Left forelimb (tissue), 1 donor: ENCODE measurements around the gene PRDM16.

Experiments used
- DNase-seq: peaks from one replicate; pipeline ENCODE4 v3.0.0-alpha.2; 2018; ENCODE audit warnings: low spot score

PRDM16 gene

DNA sequence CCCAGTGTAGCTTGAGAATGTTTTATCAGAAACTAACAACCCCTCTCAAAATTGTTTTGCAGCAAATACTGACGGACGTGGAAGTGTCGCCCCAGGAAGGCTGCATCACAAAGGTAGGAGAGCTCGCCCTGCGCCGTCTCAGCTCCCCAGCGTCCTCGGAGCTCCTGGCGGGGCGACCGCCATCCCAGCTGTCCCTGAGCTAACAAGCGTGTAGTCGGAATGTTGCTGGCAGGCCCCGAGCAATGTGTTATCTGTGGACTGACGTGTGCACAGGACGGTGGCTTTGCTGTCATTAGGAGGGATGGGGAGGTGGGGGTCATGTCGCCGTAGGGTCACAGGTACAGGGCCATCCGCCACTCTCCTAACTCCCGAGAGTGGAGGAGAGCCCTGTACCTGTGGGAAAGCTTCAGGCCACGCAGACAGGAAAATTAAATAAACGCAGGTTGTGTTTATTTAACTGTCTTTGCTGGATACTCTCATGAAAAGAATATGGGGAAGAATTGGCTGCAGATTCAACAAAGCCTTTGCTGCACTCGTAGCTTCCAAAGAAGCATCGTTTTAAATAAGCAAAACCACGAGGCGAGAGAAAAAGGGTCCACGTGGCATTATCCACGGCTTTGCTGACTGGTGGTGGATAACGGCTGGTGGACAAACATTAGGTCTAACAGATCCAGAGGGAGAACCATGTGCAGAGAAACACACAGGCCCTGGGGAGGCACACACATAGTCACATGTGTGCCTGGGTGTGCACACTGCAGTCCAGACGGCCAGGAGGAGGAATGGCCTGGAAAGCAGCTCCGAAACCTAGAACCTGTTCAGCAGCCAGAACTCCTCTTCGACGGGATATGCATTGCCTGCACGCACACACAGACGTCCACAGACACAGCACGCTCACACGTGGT is 175.3 kb downstream of the PRDM16 start:
- DNase-seq, result no peak

DNA sequence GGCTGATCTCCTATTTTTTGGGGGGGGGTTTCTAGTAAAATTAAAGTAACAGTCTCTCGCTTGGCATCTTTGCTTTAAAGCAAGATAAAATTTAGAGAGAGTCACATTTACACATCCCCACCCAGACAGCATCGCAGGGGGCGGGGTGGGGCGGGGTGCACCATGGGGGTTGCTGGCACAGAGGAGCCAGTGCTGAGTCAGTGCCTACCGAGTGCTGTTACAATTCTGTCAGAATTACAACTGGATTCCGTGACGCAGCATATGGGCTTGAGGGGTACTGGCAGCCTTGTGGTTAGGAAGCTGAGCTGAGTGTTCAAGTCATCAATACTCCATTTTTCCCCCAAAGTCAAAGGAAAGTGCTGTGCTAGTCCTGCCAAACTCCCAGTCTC is 175.9 kb downstream of the PRDM16 start:
- no peak for DNase-seq

DNA sequence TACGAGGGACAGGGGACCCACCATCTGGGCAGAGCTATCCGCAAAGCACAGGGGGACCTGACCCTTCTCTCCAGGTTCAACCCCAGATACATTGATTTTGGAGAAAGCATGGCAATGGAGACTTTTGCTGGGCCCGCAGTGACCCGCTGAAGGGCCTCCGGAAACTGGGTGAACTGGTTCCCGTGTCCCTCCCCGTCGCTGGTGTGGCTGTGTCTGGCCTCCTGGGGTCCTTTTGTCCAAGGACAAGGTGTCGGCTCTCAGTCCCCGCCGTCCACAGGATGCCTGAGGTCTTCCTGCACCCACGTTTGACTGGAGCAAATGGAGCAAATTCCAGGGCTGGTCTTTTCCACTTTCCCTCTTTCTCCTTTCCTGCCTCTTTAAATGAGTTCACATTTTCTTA is 176.3 kb downstream of the PRDM16 start:
- no peak for DNase-seq

DNA sequence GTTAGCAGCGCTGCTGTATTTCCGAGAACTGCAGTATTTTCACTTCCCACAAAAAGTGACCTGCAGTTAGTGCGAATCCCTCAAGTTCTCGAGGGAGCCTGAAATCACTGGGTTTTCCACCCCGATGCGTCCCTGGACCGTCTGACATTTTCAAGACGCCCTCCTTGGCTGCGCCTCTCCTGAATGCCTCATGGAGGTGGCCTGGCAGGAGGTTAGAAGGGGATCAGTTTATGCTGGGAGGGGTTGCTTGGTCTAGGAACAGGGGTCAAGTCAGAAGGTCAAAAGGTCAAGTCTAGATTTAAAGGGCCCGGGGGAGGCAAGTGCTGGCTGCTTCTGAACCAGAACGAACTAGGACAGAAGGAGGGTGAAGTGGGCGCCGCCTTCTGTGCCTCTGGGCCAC is 176.8 kb downstream of the PRDM16 start:
- DNase-seq, result no peak

DNA sequence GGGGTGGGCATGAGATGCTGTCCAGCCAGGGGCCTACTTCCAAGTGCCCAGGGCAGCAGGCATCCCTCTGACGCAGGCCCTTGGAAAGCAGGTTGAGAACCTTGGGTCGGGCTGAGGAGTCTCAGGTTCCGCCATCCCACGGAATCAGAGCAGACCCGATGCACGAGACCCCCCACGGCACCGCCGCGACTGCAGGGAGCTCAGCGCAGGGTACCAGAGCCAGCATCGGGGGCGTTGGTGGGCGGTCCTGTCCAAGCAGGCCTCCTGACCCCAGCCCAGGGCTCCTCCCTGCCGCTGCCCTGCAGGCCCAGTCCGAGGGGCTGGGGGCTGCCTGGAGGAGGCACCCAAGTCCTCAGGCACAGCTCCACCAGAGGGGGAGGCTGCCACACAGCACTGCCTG is 177.2 kb downstream of the PRDM16 start:
- no peak for DNase-seq

DNA sequence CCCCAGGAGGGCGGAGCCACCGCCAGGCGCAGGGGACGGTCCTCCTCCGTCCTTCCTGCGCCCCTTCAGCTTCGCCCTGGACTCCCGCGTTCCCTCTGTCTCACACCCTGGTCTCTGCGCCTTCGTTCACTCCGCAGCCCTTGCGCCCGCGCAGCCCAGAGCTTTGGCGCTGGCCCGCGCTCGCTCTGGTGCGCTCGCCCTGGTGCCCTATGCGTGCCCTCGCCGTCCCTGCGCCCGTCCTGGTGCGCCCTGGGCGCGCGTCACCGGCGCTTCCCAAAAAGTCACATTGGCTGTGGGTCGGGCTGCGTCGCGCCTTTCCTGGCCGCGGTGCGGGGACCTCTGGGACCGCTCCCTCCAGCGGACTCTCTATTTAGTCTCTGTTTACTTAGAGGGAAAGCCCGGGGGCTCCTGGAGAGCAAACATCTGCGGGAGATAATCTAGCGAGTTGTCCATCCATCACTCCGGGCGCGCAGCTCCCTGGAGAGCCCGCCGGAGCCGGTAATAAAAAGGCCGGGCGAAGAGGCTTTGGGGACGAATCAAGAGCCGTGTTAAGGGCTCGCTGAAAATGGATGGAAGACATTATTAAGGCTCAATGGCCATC is 178.6 kb downstream of the PRDM16 start:
- no peak for DNase-seq

DNA sequence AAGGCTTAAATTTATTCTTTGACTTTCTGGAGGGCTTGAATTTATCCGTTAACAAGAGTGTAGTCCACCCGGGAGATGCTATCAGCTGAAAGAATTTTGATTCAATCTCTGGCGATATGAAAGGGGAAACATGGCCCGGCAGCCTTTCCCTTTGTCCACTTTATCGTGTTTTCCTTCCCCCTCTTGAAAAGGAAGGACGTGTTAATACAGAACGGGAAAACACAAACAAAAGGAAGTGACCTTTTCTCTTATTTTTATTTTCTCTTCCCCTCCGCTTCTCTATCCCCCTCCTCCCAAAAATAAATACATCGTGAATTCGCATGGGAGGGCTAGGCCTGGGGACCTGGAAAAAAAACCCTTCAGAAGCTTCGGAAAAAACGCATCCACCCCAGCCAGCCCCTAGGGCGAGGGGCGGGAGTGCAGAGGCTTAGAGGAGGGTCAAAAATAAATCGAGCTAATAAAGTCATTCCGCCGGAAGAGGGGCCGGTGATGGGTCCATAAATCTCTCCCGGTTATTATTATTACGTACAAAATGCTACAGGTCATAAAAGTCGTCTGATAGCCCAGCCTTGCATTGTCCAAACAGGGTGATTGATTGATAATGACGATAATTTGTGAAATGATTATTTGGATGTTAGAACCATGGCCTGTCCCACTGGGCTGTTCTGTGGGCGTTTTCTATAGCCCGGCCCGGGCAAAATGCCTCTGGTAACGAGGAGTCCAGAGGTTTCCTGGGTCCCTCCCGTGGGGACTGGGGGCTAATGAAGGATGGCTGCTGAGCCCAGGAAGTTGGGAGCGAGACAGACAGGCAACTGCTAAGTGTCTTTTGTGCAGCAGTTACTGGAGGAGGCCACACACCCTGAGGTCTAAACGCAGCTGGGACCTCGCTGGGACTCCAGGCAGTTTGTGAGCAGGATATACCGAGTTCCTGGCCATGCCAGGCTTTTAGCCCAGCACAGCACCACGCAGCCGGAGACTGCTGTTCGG is 179.4 kb downstream of the PRDM16 start:
- no peak for DNase-seq

DNA sequence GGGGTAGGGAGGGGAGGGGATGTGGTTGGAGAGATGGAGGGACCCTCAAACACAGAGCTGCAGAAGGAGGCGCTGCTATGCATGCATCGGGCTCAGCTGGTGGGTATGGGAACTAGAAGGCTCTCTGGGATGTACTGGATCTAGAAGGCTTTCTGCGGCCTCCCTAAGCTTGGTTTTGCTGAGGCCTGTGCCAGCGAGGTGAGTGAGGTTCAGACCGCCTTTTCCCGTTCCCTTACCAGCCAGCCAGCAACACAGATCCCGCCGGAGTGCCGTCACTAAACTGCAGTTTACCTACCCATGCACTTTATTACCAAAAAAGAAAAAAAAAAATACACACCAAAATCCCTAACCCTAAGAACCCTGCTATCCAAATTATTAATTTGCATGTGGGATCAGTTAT is 180.2 kb downstream of the PRDM16 start:
- DNase-seq, result no peak

DNA sequence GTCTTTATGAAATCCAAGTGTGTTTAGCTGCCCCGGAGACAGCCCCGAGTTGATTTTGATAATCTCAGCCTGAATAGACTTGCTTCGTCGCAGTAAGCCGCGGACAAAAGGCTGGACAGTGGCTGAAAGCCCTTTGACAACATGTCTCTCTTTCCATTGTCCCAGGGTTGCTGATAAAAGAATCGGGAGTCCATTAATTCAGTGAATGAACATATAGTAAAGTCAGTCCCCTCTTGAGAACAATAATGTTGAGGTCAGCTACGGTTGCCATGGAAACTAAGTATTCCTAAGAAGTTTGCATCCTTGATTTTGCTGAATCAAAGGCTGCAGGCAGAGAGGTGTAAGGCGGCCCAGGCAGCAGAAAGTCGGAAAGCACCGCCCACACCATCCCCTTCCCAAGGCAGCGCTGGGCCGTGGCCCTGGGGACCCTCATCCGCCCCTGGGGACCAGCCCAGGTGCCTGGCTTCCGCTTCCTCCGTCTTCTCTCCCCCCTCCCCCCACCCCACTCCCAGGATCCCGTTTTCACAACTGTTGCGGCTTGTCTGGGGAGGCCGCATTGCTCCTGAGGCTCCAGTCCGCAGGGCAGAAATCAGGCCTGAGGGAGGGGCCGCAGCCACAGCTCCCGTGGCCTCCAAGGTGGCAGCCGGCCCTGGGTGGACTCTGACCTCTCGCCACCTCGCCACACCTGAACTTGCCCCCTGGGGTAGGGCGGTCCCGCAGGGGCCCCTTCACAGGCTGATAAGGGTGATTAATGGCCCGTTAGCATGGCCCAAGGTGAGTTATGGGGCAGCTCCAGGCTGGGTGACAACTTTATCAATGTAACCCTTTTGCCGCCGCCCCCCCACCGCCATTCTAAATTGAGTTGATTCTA is 180.9 kb downstream of the PRDM16 start:
- no peak for DNase-seq

DNA sequence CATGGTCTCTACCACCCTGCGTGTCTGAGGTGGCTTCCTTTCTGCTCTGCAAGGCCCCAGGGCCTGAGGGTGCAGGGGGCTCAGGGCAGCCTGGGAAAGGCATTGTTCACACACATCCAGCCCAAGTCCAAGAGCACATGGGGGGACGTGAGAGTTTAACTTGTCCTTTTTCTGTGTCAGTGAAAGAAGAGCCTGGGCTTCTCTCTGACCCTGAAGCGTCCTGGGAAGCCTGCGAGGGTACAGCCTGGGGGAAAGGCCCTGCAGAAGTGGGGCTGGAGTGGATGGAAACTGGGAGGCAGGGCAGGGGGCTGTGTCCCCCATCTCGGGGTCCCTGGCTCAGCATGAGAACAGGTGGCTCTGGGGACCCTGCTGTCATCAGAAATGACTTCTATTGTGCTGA is 181.6 kb downstream of the PRDM16 start:
- DNase-seq, result no peak

DNA sequence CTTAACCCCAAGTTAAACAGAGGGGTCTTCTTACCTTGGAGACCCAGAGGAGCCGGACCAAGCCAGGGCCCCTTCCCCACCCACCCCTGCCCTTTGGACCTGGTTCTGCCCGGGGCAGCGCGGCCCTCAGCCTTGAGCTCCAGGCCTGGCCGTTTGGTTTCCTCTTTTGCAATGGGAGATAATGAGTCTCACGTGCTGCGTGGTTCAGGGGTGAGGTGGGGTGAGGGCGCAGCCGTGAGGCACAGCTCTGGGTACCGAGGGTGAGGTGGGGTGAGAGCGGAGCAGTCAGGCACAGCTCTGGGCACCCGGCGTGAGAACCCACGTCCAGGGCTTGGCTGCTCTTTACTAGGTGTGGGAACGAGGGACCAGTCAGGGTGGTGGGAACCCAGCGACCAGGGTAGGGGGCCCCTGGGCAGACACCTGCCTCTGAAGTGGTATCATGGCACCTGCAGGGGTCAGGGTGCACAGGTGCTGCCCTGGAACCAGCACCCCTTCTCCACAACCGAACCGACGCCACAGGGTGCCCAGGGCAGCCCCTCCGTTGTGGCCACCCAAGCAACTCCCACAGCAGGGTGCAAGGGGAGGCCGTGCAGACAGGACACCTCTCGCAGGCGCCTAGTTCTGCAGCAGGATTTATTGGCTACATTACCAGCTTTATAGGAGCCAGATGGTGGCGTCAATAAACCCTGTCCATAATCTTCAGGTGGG is 182.2 kb downstream of the PRDM16 start:
- no peak for DNase-seq

DNA sequence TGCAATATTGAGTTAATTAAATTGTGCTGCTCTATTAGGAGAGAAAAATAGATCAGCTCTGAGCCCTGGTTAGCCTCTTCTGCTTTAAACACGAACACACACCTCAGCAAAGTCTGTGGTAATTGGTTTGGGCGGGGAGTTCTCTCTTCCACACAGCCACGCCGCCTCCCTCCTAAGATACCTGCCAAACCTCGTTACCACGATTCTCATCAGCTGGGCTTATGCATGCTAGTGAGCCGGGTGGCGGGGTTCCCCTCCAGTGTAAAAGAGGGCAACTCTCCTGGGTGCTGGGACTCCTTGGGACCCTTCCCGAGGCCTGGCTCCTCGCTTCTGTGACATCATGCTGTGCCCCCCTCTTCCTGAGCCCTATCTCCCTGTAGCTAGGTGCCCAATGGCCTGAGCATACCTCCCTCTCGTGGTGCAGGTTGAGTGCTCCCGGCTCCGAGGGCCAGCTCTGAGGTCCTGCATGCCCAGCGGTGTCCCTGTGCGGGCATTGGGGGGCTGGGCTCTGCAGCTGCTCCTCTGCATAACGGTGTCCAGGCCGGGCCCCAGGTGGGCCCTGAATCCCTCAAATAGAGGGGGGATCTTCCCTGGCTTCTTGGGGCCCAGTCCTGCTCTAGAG is 182.9 kb downstream of the PRDM16 start:
- no peak for DNase-seq

DNA sequence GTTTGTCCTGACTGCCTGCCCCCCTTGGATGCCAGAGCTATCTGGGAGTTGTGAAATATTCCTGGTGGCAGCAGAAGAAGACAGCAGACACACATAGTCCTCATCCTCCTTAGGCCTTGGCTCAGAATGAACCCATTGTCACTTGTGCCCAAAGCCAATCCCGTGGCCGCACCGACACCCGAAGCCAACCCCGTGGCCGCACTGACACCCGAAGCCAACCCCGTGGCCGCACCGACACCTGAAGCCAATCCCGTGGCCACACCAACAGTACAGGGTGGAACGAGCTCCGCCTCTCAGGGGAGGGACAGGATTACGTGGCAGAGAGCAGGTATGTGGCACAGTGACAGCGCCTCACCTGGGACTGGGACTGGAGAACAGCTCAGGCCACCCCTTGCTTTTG is 186.7 kb downstream of the PRDM16 start:
- no peak for DNase-seq

DNA sequence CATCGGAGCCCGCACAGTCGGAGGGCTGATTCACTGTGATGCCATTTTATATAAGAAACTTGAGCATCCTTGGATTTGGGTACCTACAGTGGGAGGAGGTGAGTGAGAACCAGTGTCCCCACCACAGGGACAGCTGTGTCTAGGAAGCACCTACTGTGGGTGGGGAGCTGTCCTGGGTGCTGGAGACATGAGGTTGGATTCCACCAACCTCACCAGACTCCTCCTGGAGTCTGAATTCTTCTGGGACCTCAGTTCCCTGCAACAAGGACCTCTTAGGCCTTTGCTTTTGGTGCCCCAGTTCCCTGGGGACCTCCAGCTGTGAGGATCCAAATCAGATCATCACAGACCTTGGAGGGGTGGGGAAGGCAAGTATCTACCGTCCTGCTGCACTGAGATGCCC is 188.8 kb downstream of the PRDM16 start:
- no peak for DNase-seq

DNA sequence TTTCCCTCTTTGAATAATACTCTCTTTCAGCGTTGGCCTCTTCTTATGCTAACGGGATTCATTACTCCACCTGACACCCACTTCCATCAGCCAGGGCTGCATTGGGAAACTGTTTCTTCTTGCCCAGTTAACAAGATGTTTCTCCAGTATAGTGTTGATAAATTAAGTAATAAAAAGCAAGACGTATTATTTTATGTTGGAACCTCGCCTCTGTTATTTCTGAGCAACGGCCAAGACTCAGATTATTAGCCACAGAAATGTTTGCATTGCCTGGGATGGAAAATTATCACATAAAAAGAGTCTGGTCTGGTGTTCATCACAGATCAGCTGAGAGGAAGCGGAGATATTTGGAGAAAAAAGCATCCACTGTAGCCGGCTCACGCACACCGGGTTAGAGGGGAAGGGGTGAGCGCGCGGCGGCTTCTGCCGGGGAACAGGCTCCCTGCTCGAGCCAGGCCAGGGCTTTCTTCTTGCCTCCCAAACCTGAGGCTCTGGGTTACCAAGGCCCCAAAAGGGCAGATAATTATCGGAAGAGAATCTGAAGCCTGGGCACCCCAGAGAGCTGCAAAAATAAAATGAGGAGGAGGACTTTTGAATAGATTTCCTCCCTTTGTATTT is 189.5 kb downstream of the PRDM16 start:
- DNase-seq, result no peak

DNA sequence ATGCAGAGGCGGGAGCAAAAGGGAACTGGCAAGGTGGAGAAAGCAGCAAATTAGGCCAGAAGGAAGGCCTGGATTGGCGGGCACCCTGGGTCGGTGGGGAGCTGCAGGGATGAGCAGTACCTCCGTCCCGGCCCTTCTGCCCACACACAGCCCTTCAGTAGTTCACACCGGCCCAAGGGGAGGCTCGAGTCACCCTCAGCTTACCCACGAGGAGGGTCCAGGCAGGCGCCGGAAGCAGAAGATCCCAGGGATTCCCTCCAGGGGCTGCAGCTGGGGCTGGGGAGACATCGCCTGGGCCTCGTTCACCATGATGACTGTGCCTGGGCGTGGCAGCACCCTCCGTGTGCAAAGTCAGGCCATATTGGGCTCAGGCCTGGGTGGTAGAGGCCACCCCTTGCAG is 190.0 kb downstream of the PRDM16 start:
- DNase-seq, result no peak

DNA sequence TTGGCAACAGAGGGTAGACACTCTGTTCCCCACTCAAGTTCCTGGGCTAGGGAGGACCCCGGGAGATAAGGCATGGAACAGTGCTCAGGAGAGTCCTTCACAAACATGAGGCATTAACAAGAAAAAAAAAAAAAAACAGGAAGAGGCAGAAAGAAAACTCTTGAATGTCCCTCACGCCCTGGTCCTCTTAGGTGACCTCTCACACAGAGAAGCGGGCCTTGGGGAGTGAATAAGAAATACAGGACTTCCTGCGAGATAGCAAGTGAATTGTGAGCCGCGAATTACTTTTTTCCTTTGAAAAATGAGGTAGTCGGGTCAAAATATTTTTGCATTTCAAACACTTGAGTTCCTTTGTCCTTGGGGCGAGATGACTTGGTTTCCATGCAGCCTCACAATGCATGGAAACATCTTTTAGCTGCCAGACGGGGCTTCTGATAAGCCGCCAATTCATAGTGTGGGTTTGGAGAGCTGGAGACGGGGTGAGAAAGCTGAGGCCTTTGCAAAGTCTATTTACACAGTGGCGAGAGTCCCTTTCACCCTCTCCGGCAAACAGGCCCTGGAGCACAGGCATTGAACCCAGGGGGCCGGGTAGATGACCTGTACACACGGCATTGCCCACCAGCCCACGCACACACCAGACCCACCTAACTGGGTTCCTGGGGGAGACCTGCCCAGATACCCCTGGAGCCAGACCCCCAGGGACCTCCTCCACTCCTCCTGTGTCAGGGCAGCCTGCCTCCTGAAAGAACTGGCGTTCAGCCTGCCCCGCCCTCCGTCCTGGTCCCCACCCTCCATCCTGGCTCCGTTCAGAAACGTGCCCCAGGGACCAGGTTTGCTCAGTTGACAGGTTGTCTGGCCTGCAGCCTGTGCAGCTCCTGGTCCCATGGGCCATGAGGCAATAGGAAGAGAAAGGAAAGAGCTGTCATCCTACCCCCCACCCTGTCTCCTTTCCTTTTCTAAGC is 192.3 kb downstream of the PRDM16 start:
- DNase-seq, result no peak

DNA sequence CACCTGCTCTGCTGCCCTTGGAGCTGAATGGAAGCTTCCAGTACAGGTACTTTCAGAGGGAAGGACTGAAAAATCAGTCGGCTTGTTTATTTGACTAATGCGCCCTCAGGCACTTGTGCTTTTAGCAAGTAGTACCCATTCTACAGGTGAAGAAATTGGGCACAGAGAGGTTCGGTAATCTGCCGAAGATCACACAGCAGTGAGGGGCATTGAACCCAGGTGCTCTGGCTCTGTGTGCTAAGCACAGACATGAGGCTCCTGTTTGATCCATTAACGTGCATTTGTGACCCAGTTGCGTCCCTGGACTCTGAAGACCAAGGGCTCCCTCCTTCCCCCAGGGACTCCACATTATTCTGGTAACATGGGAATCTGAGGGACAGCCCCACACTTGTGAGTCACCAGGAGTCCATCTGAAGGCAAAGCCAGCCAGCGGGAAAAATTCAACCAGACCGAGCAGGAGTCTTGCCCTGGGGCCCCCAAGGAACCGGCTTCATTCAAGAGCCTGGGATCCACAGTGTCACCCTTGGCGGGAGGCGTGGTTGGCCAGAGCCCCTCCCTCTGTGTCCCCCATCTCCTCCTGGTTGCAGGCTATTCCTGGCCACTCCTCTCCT is 193.1 kb downstream of the PRDM16 start:
- DNase-seq, result no peak
